CD4-positive, alpha-beta T cell treated with Interleukin-2 at 100 ng/mL for 4 hours (primary cell): ENCODE measurements around the gene FAM120A.

Experiments
- DNase-seq: peaks from one replicate; pipeline ENCODE4 v3.0.0-alpha.2; 2020; ENCODE audit warnings: low spot score

FAM120A gene

DNA sequence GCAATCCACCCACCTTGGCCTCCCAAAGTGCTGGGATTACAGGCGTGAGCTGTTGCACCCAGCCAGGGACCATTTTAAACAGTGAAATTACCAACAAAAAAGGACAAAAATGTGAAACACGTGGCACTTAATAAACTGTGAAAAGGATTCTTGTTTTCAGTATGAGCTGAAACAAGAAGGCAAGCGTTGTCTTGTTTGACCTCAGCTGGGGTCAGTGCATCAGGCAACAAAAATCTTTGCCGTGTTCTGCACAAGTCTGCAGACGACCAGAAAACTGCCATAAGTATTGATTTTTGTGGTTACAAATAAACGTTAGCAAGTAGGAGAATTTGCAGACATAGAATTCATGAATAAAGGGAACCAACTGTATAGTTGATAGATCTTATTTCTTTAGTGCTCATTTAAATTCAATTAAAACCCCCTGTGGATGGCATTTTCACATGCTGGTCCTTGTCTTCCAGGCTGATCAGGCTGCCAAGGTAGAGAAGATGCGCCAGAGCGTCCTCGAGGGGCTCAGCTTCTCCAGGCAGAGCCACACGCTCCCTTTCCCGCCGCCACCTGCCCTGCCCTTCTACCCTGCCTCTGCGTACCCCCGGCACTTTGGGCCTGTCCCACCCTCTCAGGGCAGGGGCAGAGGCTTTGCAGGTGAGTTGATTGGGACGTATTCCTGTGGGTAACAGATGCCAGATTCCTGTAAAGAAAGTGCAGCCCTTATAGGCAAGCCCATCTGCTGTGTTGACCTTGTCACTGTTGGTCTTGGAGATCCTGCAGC is 106.1 kb downstream of the FAM120A start:
- no peak for DNase-seq

DNA sequence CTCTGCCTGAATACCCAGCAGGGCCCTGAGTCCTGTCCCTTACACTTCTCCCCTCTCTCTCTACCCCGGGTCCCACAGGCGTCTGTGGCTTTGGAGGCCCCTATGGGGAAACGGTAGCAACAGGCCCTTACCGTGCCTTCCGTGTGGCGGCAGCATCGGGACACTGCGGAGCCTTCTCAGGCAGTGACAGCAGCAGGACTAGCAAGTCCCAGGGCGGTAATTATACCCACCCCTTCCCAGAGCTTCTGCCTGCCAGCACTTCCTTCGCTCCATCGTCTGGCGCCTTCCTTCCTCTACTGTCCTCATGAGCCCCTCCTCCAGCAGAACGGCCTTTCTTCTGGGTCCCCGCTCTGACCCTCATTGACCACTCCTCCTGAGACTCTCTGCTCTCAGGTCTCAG is 107.0 kb downstream of the FAM120A start:
- DNase-seq: no peak

DNA sequence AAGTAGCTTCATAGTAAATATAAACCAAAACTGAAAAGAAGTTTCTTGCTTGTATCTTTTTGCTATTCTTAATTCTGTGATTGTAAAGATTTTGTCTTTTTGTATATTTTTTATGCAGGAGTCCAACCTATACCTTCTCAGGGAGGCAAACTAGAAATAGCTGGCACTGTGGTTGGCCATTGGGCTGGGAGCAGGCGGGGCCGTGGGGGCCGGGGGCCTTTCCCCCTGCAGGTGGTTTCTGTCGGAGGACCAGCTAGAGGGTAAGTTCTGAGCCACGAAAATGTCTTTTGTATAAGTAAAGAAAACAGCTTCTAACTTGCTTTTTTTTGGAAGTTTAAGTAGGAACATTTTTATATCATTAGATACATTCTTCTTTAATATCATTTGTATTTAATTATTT is 109.5 kb downstream of the FAM120A start:
- DNase-seq: no peak

DNA sequence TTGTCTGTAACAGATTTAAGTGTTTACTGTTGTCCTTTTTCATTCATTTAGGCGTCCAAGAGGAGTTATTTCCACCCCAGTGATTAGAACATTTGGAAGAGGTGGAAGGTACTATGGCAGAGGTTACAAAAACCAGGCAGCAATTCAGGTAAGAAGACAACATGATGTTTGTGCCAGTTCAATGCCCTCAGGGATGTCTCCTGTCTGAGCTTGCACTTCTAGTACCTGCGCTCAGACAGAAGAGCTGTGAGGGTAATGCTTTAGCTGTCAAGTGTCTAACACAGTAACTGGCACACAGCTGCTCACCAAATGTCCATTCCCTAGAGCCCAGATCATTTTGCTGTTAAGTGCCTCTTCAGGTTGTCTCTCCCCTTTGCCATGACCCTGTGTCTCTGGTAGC is 110.7 kb downstream of the FAM120A start:
- DNase-seq: no peak

DNA sequence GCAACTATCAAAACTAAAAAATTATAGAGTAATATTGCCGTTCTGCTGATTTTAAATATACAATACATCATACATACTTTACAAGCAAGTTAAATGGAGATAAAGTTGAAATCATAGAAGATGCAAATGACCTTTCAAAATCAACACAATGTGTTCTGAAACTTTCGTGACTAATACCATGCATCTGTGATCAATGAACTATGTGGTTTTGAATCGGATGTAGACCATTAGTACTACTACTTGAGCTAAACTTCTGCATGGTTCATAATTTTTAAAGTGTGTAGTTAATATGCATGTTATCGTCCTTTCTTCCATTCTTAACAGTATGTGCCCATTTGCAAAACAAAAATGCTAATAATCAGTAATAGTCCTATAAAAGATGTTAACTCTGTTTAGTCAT is 113.6 kb downstream of the FAM120A start:
- DNase-seq: no peak

DNA sequence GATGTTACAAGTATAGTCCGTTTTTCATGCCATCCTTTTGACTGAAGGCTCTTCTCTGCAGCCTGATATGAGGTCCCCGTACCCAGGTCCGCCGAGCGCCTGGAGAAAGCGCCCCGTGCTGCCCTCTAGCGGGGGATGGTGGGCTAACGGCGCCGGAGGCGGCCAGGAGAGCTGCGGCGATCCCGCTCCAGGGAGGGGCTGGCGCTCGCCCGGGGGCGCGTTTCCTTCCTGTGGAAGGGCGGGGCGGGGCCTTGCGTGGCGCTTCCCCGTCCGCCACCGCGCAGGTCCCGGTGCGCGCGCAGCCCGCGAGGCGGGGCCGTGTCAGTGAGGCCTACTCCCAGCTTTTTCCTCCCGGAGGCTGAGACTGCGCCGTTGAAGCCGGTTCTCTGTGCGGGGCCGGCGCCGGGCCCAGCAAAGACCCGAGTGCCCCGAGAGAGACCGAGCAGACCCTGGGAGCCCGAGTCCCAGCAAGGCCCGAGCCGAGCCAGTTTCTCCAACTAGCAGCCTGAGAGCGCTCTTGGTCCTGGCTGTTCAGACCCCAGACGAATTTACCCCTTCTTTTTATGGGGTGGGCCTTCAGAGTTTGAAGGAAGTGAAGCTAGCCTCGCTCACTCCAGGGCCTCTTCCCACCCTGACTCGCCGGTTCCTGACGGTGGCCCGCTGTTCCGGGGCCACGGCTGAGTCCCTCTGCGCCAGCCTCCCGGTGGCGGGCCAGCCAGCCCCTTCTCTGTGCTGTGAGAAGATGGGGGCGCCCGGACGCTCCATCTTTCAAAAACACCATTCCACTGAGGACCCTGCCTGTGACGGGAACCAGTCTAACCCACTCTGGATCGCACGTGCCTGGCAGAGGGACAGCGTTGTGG is 115.2 kb downstream of the FAM120A start:
- peak; percentile 98 for DNase-seq

DNA sequence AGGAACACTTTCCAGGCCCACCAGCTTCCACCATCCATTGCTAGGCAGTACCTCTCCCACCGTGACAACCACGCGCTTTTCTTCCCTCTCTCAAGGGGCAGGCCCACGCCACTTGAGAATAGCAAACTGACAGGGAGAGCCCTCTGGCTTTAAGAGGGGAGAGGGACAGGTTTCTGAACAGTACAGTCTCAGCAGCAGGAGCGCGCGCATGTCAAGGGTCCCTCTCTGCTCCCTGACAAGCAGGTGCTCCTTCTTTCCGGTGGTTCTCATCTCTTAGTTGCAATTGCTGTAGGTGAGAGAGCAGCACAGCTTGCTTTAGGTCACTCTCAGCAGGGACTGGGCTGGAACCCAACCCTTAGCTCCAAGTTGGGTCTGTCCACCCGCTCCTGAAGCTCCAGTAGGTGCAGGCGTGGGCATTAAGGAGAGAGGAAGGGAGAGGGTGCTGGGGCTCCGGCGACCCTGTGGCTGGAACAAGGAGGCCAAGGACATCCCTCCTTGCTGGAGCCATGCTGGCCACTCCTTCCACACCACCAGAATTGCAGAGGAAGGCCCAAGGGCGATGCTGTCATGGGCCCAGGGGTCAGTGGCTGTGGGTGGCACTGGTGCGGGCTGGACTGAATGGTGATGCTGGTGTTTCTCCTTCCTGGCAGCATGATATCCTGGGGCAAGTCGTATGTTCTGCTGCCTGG is 115.9 kb downstream of the FAM120A start:
- DNase-seq: no peak

DNA sequence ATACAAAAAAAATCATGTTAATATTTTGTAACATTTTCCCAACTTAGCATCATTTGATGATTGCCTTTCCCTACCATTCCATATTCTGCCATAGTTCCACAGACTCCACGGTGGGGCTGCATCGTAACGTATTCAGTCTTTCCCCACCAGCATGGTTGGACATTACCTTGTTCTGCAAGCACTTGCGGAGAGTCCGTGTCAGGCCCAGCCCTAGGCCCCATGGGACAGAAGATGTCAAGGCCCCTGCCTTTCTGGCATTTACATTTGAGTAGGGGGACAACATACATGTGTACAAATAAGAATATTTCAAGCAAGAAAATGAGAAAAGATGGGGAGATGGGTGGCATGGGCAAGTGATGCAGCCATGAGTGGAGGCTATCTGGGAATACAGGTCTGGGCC is 116.7 kb downstream of the FAM120A start:
- DNase-seq: no peak

DNA sequence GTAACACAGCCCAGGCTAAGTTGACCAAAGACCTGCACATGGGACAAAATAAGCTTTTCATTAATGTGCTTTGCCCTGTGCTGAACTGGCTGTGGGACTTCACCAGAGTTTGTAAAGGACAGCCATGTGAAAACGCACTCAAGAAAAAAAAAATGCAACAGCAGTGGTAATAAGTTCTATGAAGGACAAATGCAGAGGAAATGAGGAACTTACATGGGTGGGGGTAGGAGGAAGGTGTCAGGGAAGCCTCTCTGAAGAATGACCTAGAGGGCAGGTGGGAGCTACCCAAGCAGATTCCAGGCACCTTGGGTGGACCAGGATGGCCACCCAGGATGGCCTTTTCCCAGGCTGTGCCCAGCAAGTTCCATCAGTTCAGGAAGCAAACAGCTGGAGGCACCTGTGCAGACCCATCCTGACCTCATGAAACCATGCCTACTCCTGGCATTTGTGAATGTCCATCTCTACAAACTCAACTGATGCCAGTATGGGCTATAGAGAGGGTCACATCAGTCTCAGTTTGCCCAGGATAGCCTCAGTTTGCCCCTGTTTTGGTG is 118.2 kb downstream of the FAM120A start:
- DNase-seq: no peak

DNA sequence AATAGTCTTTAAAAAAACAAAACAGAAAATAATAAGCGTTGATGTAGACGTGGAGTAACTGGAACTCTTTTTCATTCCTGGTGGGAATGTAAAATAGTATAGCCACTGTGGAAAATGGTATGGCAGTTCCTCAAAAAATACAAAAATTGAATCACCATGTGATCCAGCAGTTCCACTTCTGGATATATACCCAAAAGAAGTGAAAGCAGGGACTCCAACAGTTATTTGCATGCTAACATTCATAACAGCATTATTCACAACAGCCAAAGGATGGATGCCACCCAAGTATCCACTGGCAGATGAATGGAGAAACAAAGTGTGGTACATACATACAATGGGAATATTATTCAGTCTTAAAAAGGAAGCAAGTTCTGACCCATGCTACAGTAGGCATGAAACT is 120.7 kb downstream of the FAM120A start:
- no peak for DNase-seq

DNA sequence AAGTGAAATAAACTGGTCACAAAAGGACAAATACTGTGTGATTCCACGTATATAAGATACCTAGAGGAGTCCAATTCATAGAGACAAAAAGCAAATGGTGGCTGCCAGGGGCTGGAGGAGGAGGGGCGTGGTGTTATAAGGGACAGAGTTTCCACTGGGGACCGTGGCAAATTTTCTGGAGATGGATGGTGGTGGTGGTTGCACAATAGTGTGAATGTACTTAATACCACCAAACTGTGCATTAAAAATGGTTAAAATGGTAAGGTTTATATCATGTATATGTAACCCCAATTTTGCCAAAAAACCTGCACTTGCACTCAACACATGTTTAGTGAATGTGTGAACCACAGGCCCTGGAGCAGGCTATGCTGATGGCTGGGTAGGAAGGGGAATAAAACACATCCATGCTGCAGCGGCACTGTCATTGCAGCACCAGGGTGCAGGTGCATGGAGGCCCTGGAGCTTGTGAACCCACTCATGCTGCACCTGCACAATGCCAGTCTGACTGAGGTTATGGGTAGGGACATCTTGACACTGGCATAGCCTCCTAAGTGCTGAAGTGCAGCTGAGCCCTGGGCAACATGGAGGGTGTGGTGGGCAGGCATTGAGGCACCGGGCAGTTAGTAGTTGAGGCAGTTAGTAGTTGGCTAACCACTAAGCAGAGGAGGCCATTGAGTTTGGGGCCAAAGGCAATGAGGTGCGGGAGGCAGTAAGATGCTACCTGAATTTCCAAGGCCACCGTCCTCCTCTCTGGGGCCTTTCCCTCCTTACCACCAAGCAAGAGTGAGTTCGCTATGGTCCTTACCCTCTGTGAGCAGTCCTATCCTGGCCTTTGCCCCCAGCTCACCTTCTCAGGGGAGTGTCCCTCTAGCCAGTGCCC is 121.4 kb downstream of the FAM120A start:
- DNase-seq: no peak

DNA sequence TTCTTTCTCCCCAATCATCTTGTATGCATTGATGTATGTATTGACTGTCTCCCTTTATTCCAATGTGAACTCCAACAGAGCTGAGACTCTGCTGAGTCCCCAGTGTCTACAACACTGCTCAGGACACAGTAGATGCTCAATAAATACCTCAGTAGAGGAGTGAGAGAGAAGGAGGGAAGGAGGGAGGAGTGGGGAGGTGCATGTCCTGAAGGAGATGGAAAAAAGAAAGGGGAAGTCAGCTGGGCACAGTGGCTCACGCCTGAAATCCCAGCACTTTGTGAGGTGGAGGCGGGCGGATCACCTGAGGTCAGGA is 122.0 kb downstream of the FAM120A start:
- DNase-seq: no peak

DNA sequence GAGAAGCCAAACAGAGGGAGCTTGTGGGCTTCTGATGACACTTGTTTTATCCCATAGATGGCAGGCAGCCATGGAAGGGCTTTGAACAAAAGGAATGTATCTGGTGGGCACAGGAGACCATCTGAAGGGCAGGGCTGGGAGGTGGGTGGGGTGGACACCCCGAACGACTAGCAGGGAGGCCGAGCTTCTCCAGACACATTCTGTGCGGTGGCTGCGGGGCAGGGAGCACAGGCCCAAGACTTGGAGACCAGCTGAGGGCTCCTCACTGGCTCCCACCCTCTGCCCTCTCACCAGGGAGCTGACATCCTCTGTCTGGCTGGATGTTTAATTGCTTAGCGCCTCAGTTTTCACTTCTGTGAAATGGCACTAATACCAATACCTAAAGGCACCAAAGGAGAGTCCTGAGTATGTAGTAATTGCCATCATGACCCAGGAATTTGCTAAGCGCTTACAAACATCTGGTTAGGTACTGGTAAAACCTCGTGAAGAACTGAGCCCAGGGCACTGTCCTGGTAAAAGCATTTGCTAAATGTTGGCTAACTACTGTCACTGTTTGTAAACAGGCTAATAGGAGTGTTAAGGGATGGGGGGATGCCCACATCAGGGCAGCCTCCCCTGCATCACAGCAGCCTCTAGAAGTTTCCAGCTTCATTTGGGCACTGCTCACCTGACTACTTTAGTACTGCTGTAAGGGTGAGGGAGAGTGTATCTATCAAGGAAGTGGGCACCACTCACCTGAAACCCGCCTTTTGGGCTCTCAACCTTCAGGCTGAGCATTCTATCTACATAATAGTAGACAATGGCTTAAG is 122.8 kb downstream of the FAM120A start:
- DNase-seq: no peak

DNA sequence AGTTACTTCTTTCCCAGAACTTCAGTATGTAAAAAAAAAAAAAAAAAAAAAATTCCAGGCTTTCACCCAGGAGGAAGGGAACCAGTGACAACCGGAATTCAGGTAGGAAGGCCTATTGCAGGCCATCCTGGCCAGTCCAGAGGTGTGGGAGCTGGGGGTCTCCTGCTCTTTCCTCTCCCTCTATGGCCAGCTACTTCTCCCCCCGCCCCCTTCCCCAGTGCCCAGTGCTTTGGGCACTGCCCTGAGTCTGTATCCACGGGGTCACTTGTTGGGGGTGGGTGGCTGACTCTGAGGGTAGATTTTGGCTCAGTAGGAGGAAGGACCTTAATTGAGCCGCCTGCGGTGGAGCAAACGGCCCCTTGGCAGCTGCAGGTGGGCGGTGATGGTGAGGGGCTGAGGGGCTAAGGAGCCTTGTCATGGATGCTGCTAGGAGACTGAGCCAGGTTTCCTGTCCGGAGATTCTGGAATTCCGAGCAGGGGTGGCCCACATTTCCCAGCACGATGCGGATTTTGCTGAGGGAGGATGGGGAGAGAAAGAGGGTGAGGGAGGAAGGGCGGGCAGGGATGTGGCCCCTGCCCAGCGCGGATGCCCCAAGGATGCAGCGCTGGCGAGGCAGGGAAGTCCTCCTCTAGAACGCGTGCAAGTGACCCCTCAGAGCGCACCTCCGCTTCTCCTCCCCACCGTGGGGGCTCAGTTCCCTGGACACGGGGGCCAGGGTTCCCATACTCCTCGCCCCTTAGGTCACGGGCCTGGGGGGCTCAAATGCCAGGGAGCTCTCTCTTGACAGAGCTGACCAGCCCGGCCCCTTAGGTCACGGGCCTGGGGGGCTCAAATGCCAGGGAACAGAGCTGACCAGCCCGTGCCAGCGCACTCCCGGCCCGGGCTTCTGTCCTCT is 123.7 kb downstream of the FAM120A start:
- DNase-seq: no peak

DNA sequence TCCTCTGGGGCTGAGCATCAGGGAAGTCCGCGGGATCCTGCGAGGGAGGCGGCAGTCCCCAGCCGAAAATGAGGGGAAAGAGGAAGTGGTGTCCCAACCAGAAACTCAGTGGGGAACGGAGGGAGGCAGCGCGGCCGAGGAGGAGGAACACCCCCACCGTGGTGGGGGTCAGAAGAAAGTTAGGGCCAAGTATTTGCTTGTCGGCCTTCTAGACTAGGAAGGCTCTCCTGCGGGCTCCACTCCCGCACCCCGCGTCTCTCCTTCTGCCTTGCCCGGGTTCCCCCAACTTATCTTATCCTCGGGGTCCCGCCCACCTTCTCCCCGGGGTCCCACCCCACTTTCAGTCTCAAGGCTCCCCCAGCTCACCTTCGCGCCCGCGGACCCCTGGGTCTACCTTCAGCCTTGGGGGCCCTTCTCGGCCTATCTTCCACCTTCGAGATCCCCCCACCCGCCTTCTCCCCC is 124.3 kb downstream of the FAM120A start:
- peak; percentile 55 for DNase-seq

DNA sequence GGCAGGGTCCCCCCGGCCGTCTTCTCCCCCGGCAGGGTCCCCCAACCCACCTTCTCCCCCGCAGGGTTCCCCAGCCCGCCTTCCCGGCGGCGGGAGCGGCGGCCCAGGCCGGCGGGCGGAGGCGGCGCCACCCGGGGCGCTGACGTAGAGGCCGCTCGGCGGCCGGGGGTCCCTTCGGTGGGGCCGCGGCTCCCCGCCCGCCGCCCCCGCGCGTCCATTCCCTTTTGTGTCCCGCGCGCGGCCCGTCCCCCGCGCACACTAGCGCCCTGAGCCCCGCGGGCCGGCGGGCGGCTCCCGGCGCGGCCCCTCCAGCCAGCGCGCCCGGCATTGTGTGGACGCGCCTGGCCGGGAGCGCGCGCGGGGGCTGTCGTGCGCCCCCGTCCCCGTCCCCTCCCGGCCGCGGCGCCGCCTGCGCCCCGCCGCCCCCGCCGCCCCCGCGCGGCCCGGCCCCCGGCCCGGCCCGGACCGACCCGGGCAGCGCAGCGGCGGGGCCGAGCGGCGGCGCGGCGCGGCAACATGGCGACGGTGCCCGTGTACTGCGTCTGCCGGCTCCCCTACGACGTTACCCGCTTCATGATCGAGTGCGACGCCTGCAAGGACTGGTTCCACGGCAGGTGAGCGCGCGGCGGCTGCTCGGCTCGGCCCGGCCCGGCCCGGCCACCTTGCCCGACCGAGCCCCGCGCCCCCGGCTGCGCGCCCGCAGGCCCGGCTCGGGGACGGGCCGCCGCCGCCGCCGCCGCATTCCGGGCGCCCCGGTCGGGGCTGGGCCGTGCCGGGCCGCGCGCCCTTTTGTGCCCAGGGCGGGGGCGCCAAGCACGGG is 125.0 kb downstream of the FAM120A start, which contains the start of gene PHF2:
PHF2 (plus strand) TSS at position 327 of the 820 bp plus-strand sequence; CDS start at position 517, 190 bp downstream.
- DNase-seq: peak; percentile 44

DNA sequence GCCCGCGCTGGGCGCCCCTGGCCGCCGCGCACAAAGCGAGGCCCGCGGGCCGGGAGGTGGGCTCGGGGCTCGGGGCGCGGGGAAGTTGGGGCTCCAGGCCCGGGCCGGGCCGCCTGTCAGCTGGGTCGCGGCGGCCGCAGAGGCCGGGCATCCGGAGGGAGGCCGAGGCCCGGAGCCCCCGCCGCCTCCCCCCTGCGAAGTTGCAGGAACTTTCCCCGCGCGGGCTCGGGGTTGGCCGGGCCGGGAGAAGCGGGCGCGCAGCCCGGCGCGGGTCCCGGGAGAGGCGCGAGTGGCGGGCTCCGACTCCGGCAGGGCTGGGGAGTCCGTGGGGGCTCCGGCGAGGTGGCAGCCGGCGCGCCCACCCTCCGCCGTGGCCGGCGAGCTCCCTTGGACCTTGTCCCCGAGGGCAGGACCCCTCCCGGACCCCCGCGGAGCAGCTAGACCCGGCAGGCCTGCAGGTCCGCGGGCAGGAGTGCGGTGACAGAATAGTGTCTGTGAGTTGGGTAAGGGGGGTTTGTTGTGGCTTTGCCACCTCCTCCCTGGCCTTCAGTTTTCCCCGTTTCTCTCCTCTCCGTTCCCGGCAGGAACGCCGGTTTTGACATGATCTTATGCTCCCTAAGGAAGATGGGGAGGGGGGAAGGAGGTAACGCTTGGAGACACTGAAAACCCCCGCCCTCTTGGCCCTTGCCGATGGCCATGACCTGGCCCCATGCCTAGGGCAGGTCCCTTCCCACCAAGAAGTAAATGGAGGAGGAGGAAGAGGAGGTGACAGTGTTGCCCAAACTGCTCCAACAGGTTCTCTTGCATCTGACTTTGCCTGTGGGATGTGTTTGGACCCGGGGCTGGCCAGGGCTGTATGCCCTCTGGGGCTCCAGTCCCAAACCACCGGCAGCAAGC is 125.8 kb downstream of the FAM120A start:
- DNase-seq: no peak
